GM12878 (cell line): ENCODE data around the gene CD93. TPM values are rescaled to one million over a fixed set of nuclear protein-coding genes. Genes with fewer than 3 reads are reported as not detected.
A peak's percentile ranks its signal among the peaks of the same experiment; 100 is the strongest.

ENCODE experiments used
- ATAC-seq: fragments of 200-7000 bp; cut with Tn5 transposase; 3 replicates; pipeline ENCODE4 v1.9.1; 2020; ENCODE audit warnings: mild to moderate bottlenecking, moderate library complexity
- BruUV-seq: library from RNA; stranded (reverse); fragments of 400-500 nt; replicated peaks from 2 replicates; lab custom pipeline; 2021; lab: Mats Ljungman, UMichigan
- CTCF ChIA-PET: fragments of 300-600 bp; sonication (Branson Sonifier 250); formaldehyde crosslinking; extraction: SDS; loops from one replicate; lab custom pipeline; 2021; ENCODE audit warnings: inconsistent platforms; lab: Yijun Ruan, JAX
- POLR2A ChIA-PET: fragments of 350-600 bp; formaldehyde crosslinking; extraction: SDS; loops from one replicate; lab custom pipeline; 2021; ENCODE audit warnings: inconsistent platforms; lab: Charles Lee
- RAD21 ChIA-PET: fragments of 300-600 bp; sonication (Branson Sonifier 250); formaldehyde crosslinking; loops from one replicate; lab custom pipeline; 2023; ENCODE audit warnings: antibody characterized with exemption; ENCODE audit not compliant: unreplicated experiment; lab: Charles Lee
- SMC1A ChIA-PET: fragments of 300-600 bp; sonication (Branson Sonifier 250); formaldehyde crosslinking; loops from one replicate; lab custom pipeline; 2023; ENCODE audit not compliant: unreplicated experiment, uncharacterized antibody; lab: Charles Lee
- DNase-seq: peaks from one replicate; pipeline ENCODE4 v3.0.0-alpha.2; 2011; ENCODE audit warnings: low read depth, low spot score
- FAIRE-seq: peaks from 3 replicates; lab custom pipeline; 2011; peaks lifted over from hg19 to GRCh38; lab: Jason Lieb, UNC
- H2AFZ ChIP-seq: 2 replicates; pipeline ENCODE4 v1.6.0; 2011; ENCODE audit warnings: low read depth, low read length, control low read depth; ENCODE audit not compliant: control insufficient read depth
- H3K27ac ChIP-seq: 2 replicates; pipeline ENCODE4 v1.5.1; 2011; ENCODE audit warnings: control low read depth; ENCODE audit not compliant: control insufficient read depth, insufficient read depth
- H3K27me3 ChIP-seq, 2 experiments: replicated peaks in 1 of 2; 2 replicates each; pipeline versions ENCODE4 v1.6.0 to v1.6.1; 2011; ENCODE audit warnings: low read length in 1 of 2; ENCODE audit not compliant: control insufficient read depth in 2 of 2, insufficient read depth in 2 of 2
- H3K36me3 ChIP-seq, 2 experiments: 2 replicates each; pipeline ENCODE4 v1.5.1; 2011; ENCODE audit warnings: low read length in 1 of 2; ENCODE audit not compliant: control insufficient read depth in 2 of 2, insufficient read depth in 2 of 2
- H3K4me1 ChIP-seq: 2 replicates; pipeline ENCODE4 v1.6.1; 2011; ENCODE audit warnings: mild to moderate bottlenecking, low read length, moderate library complexity, mixed read lengths; ENCODE audit not compliant: control insufficient read depth, insufficient read depth
- H3K4me2 ChIP-seq: 2 replicates; pipeline ENCODE4 v1.6.0; 2011; ENCODE audit warnings: control low read depth; ENCODE audit not compliant: control insufficient read depth, insufficient read depth
- H3K4me3 ChIP-seq: fragments of 200-600 bp; sonication (generic); 2 replicates; pipeline ENCODE4 v1.5.1; 2016
- H3K79me2 ChIP-seq: 2 replicates; pipeline ENCODE4 v1.6.0; 2011; ENCODE audit warnings: low read length; ENCODE audit not compliant: control insufficient read depth, insufficient read depth
- H3K9ac ChIP-seq: 2 replicates; pipeline ENCODE4 v1.8.0; 2011; ENCODE audit warnings: low read length, control low read depth, mixed read lengths; ENCODE audit not compliant: control insufficient read depth, insufficient read depth
- H3K9me3 ChIP-seq: replicated peaks from 3 replicates; pipeline ENCODE4 v1.5.1; 2011; ENCODE audit warnings: mild to moderate bottlenecking, low read length; ENCODE audit not compliant: control insufficient read depth, insufficient read depth
- H4K20me1 ChIP-seq: 2 replicates; pipeline ENCODE4 v1.6.0; 2011; ENCODE audit not compliant: control insufficient read depth, insufficient read depth
- BCL11A ChIP-seq: IDR thresholded peaks from 2 replicates; pipeline ENCODE4 v1.6.1; 2011; ENCODE audit warnings: low read depth, low read length
- BCL3 ChIP-seq: IDR thresholded peaks from 2 replicates; pipeline ENCODE4 v1.6.1; 2011; ENCODE audit warnings: borderline replicate concordance, low read depth, mild to moderate bottlenecking, moderate library complexity, low read length; ENCODE audit not compliant: insufficient read depth, poor library complexity, severe bottlenecking
- BHLHE40 ChIP-seq, 2 experiments: fragments of 450-650 bp in 1 of 2; IDR thresholded peaks; 2 replicates each; pipeline ENCODE4 v1.6.1; 2011 to 2017; ENCODE audit warnings: low read depth in 2 of 2, borderline replicate concordance in 1 of 2, improper control_type of control experiment in 1 of 2, low read length in 1 of 2, mild to moderate bottlenecking in 1 of 2
- CBFB ChIP-seq: IDR thresholded peaks from 2 replicates; pipeline ENCODE4 v1.6.1; 2016; ENCODE audit warnings: antibody characterized with exemption, low read depth
- CREM ChIP-seq: IDR thresholded peaks from 2 replicates; pipeline ENCODE4 v1.6.1; 2014; ENCODE audit warnings: antibody characterized with exemption, low read depth
- EED ChIP-seq: sonication (generic); IDR thresholded peaks from 2 replicates; pipeline ENCODE4 v1.6.1; 2016; ENCODE audit warnings: antibody characterized with exemption, low read depth
- EGR1 ChIP-seq, 2 experiments: IDR thresholded peaks; 1 replicate in 1 of 2; 2 replicates in 1 of 2; pipeline ENCODE4 v1.6.1; 2011 to 2012; ENCODE audit warnings: low read depth in 2 of 2, low read length in 2 of 2, borderline replicate concordance in 1 of 2, mild to moderate bottlenecking in 1 of 2, moderate library complexity in 1 of 2
- IKZF1 ChIP-seq: fragments of 450-650 bp; conservative IDR thresholded peaks from 2 replicates; pipeline ENCODE4 v1.6.1; 2017; ENCODE audit warnings: antibody characterized with exemption, mild to moderate bottlenecking
- MTA2 ChIP-seq: fragments of 450-650 bp; IDR thresholded peaks from 2 replicates; pipeline ENCODE4 v1.6.1; 2016; ENCODE audit warnings: low read depth, mild to moderate bottlenecking, moderate library complexity
- MTA3 ChIP-seq: IDR thresholded peaks from 2 replicates; pipeline ENCODE4 v1.6.1; 2012; ENCODE audit warnings: low read length, inconsistent platforms, borderline replicate concordance
- RBBP5 ChIP-seq: fragments of 200-600 bp; sonication (generic); conservative IDR thresholded peaks from 2 replicates; pipeline ENCODE4 v1.6.1; 2016
- RELA ChIP-seq: fragments of 450-650 bp; IDR thresholded peaks from 2 replicates; pipeline ENCODE4 v1.8.0; 2014; ENCODE audit warnings: borderline replicate concordance; ENCODE audit not compliant: partially characterized antibody
- RELB ChIP-seq: fragments of 450-650 bp; IDR thresholded peaks from 2 replicates; pipeline ENCODE4 v1.6.1; 2017; ENCODE audit warnings: low read depth, mild to moderate bottlenecking, moderate library complexity
- REST ChIP-seq: IDR thresholded peaks from 2 replicates; pipeline ENCODE4 v1.6.1; 2012; ENCODE audit warnings: mild to moderate bottlenecking, low read depth, low read length
- RUNX3 ChIP-seq: IDR thresholded peaks from 2 replicates; pipeline ENCODE4 v1.6.1; 2012; ENCODE audit warnings: low read length, inconsistent platforms
- SREBF1 ChIP-seq: IDR thresholded peaks from 2 replicates; pipeline ENCODE4 v1.6.1; 2012; ENCODE audit warnings: mild to moderate bottlenecking, low read length
- SUPT20H ChIP-seq: IDR thresholded peaks from 2 replicates; pipeline ENCODE4 v1.6.1; 2011; ENCODE audit warnings: low read depth, mild to moderate bottlenecking, low read length, moderate library complexity, borderline replicate concordance; ENCODE audit not compliant: control insufficient read depth
- TCF12 ChIP-seq: IDR thresholded peaks from 2 replicates; pipeline ENCODE4 v1.6.1; 2011; ENCODE audit warnings: low read depth, mild to moderate bottlenecking, low read length
- WGBS: methylation state at CpG from one replicate; pipeline ENCODE4 v1.1.6; 2016; ENCODE audit warnings: low lambda C conversion rate; ENCODE audit not compliant: insufficient replicate concordance, insufficient coverage; ENCODE audit errors: missing lambda C conversion rate; 5-methylcytosine and 5-hydroxymethylcytosine counted together
- in situ Hi-C: fragments of 300-500 bp; cut with MboI; formaldehyde crosslinking; loops from 9 replicates; pipeline ENCODE4 v1.14.3; 2018; ENCODE audit warnings: mixed read lengths
- intact Hi-C: fragments of 100-400 bp; cut with micrococcal nuclease; formaldehyde crosslinking; loops from one replicate; pipeline ENCODE4 v1.14.2; 2022; ENCODE audit not compliant: unreplicated experiment
- polyA plus RNA-seq, 11 experiments: library from polyadenylated mRNA; depleted of rRNA in 4 of 11; unstranded in 6 of 11; stranded (reverse) in 5 of 11; fragments of >200 nt; fragmentation: Nextera tagmentation in 4 of 11; fragmentation: Illumina TruSeq in 1 of 11; extraction: Ambion mirVana in 4 of 11; extraction: Trizol in 1 of 11; gene quantifications; 1 replicate in 1 of 11; 2 replicates in 10 of 11; pipeline versions ENCODE4 v1.2.1 to v1.2.3, GENCODE V29; 2011 to 2016; ENCODE audit warnings: inconsistent platforms in 2 of 11, missing spikeins in 2 of 11, low read depth in 1 of 11
- total RNA-seq, 4 experiments: library from RNA; depleted of rRNA in 3 of 4; stranded (reverse); fragments of >200 nt in 3 of 4; fragmentation: Illumina TruSeq in 1 of 4; extraction: Trizol in 1 of 4; gene quantifications; 2 replicates each; pipeline versions ENCODE4 v1.2.1 to v1.2.3, GENCODE V29; 2013 to 2021

The CD93 gene
- total and polyA plus RNA-seq, 10 of the 15 experiments (the other 5 are each of a cell fraction or from before 2014, with no cell fraction given): 0.20 to 2.7 (median 0.92) TPM

- no peak for DNase-seq
- H3K36me3 ChIP-seq: no peaks in the 10 kb centered on the region
- H3K9ac ChIP-seq: no peak overlapping the region
- H3K27me3 ChIP-seq: no peaks in the 10 kb centered on the region; a peak in 2 of 4 replicates
- no peaks in the 10 kb centered on the region for H3K9me3 ChIP-seq
- no peak overlapping the region; the same call in 1 of the 2 replicates for H2AFZ ChIP-seq
- 2% methylated on average over 8 of the region's 8 CpGs for WGBS
- ATAC-seq: peak; percentile 74
- no peaks in the 10 kb centered on the region for H4K20me1 ChIP-seq
- H3K79me2 ChIP-seq: no peaks in the 10 kb centered on the region
- ChIA-PET POLR2A (interaction anchor here (0.6 to 1.5 kb wide), 3 partner anchors 27 to 40 kb away, joined by 3 to 5 read pairs (median 4); no protein-coding TSS in a partner anchor), CTCF (interaction anchor here (1.3 to 1.6 kb wide), 2 partner anchors 29 to 67 kb away, joined by 4 to 5 read pairs; no protein-coding TSS in a partner anchor), RAD21 (interaction anchor here (0.6 to 4.2 kb wide), 10 partner anchors 8 to 83 kb away, joined by 3 to 22 read pairs (median 6); partner anchors contain the start of gene CD93), SMC1A (interaction anchor here (0.7 to 4.1 kb wide), 13 partner anchors 8 to 58 kb away, joined by 3 to 21 read pairs (median 3); no protein-coding TSS in a partner anchor)
- peaks cover 27% of the 10 kb centered on the region for H3K4me1 ChIP-seq
- in situ Hi-C loops: loop anchor here (5.0 kb wide), 1 partner anchor 34 kb away; no protein-coding TSS in a partner anchor
- no peak overlapping the region for H3K27ac ChIP-seq
- no TSS peak for BruUV-seq
- no peak for FAIRE-seq
- H3K4me2 ChIP-seq: 0 out of 2 replicates have a peak overlapping the region, but pooled peaks have one; percentile 17
- no peak overlapping the region for H3K4me3 ChIP-seq
- intact Hi-C loops: no loop called here
- TF ChIP-seq EED (peak; percentile 47; the same call in 1 of the 2 replicates), RELB (peak; percentile 49), CBFB (0 out of 2 replicates have a peak, but pooled peaks have one; percentile 38), CREM (peak; percentile 50; the same call in 1 of the 2 replicates), SUPT20H (no peak), MTA3 (no peak), BHLHE40 (IDR thresholded peaks at IDR 0.05; ENCODE audit: borderline replicate concordance in 1 of 2, low read depth in 2 of 2, low read length in 1 of 2) (peak; percentile 32 to 56; a peak in 3 of 4 replicates), IKZF1 (0 out of 2 replicates have a peak, but pooled peaks have one; percentile 23), TCF12 (peak; percentile 91), RUNX3 (peak; percentile 52; the same call in 1 of the 2 replicates), BCL11A (0 out of 2 replicates have a peak, but pooled peaks have one; percentile 17), REST (no peak), RBBP5 (no peak), SREBF1 (no peak), RELA (peak; percentile 7), EGR1 (IDR thresholded peaks at IDR 0.05; ENCODE audit: borderline replicate concordance in 1 of 2, low read depth in 2 of 2, low read length in 2 of 2) (peak in 1 of 2 experiments; percentile 15; a peak in 1 of 3 replicates), BCL3 (peak; percentile 89), MTA2 (0 out of 2 replicates have a peak, but pooled peaks have one; percentile 8)
These were observed 32.0 kb upstream of the CD93 start for GRCh38 chr20:23118144-23118543.
